HUES6 (cell line): ENCODE data around the gene ODF2.

Experiments
- H3K27ac ChIP-seq: 2 replicates; pipeline ENCODE4 v1.7.0; 2013; ENCODE audit warnings: low read depth, mild to moderate bottlenecking, low read length, inconsistent platforms
- H3K27me3 ChIP-seq: 2 replicates; pipeline ENCODE4 v1.6.1; 2013; ENCODE audit warnings: low read length; ENCODE audit not compliant: control insufficient read depth, insufficient read depth
- H3K36me3 ChIP-seq: 2 replicates; pipeline ENCODE4 v1.6.1; 2013; ENCODE audit warnings: low read length; ENCODE audit not compliant: control insufficient read depth, insufficient read depth
- H3K4me1 ChIP-seq: 2 replicates; pipeline ENCODE4 v1.6.1; 2013; ENCODE audit warnings: low read length; ENCODE audit not compliant: control insufficient read depth, insufficient read depth
- H3K4me3 ChIP-seq: 2 replicates; pipeline ENCODE4 v1.5.1; 2013; ENCODE audit warnings: low read depth, low read length
- H3K9ac ChIP-seq: one replicate; pipeline ENCODE4 v1.6.1; 2013; ENCODE audit warnings: mild to moderate bottlenecking, low read length
- H3K9me3 ChIP-seq: 2 replicates; pipeline ENCODE4 v1.6.1; 2013; ENCODE audit warnings: low read depth, low read length; ENCODE audit not compliant: control insufficient read depth, insufficient read depth

The ODF2 gene

GRCh38 chr9:128454991-128455390 lies 815 bp upstream of the ODF2 start:
- Histone ChIP-seq H3K4me3 (no peak overlapping the region), H3K9ac (no peak overlapping the region), H3K27ac (no peak overlapping the region), H3K27me3 (peaks cover 65% of the 10 kb centered on the region), H3K36me3 (peaks cover 7% of the 10 kb centered on the region; the same call in 1 of the 2 replicates), H3K9me3 (no peaks in the 10 kb centered on the region), H3K4me1 (peaks cover 9% of the 10 kb centered on the region)

GRCh38 chr9:128456613-128457061 lies 831 bp downstream of the ODF2 start:
- Histone ChIP-seq H3K36me3 (peaks cover 20% of the 10 kb centered on the region), H3K9ac (peak overlapping the region; percentile 66), H3K27me3 (peaks cover 66% of the 10 kb centered on the region), H3K4me1 (peaks cover 9% of the 10 kb centered on the region), H3K9me3 (no peaks in the 10 kb centered on the region), H3K4me3 (peak overlapping the region; percentile 68), H3K27ac (no peak overlapping the region; the same call in 1 of the 2 replicates)

GRCh38 chr9:128457207-128457606 lies 1.4 kb downstream of the ODF2 start:
- Histone ChIP-seq H3K27me3 (peaks cover 60% of the 10 kb centered on the region), H3K4me1 (peaks cover 9% of the 10 kb centered on the region), H3K36me3 (peaks cover 22% of the 10 kb centered on the region), H3K9me3 (no peaks in the 10 kb centered on the region), H3K27ac (no peak overlapping the region), H3K4me3 (peak overlapping the region; percentile 68), H3K9ac (no peak overlapping the region)

- H3K27ac ChIP-seq, result no peak overlapping the region
- peaks cover 9% of the 10 kb centered on the region for H3K4me1 ChIP-seq
- no peak overlapping the region for H3K4me3 ChIP-seq
- H3K27me3 ChIP-seq, result peaks cover 57% of the 10 kb centered on the region
- no peak overlapping the region for H3K9ac ChIP-seq
- H3K36me3 ChIP-seq, result peaks cover 30% of the 10 kb centered on the region
- H3K9me3 ChIP-seq, result no peaks in the 10 kb centered on the region
These were observed 3.2 kb downstream of the ODF2 start for GRCh38 chr9:128459011-128459410.

- Histone ChIP-seq H3K4me1 (no peaks in the 10 kb centered on the region), H3K27ac (no peak overlapping the region), H3K9ac (no peak overlapping the region), H3K36me3 (peaks cover 36% of the 10 kb centered on the region), H3K4me3 (no peak overlapping the region), H3K27me3 (no peaks in the 10 kb centered on the region), H3K9me3 (no peaks in the 10 kb centered on the region)
These were observed 13.3 kb downstream of the ODF2 start for GRCh38 chr9:128469070-128469469.

- Histone ChIP-seq H3K4me3 (no peak overlapping the region), H3K4me1 (no peaks in the 10 kb centered on the region), H3K9ac (no peak overlapping the region), H3K36me3 (peaks cover 39% of the 10 kb centered on the region), H3K27ac (no peak overlapping the region), H3K27me3 (no peaks in the 10 kb centered on the region), H3K9me3 (no peaks in the 10 kb centered on the region)
These were observed 14.8 kb downstream of the ODF2 start for GRCh38 chr9:128470560-128470959.

GRCh38 chr9:128473104-128473503 lies 17.3 kb downstream of the ODF2 start:
- H3K4me1 ChIP-seq, result no peaks in the 10 kb centered on the region
- H3K9ac ChIP-seq, result no peak overlapping the region
- no peaks in the 10 kb centered on the region for H3K27me3 ChIP-seq
- no peak overlapping the region for H3K27ac ChIP-seq
- no peaks in the 10 kb centered on the region for H3K9me3 ChIP-seq
- H3K4me3 ChIP-seq, result no peak overlapping the region
- H3K36me3 ChIP-seq, result peaks cover 37% of the 10 kb centered on the region

- Histone ChIP-seq H3K4me3 (no peak overlapping the region), H3K9me3 (no peaks in the 10 kb centered on the region), H3K36me3 (peaks cover 38% of the 10 kb centered on the region), H3K27me3 (no peaks in the 10 kb centered on the region), H3K4me1 (peaks cover 5% of the 10 kb centered on the region; the same call in 1 of the 2 replicates), H3K27ac (no peak overlapping the region), H3K9ac (no peak overlapping the region)
These were observed 20.1 kb downstream of the ODF2 start for GRCh38 chr9:128475867-128476266.

GRCh38 chr9:128479262-128479661 lies 23.5 kb downstream of the ODF2 start:
- Histone ChIP-seq H3K9me3 (no peaks in the 10 kb centered on the region), H3K36me3 (peaks cover 45% of the 10 kb centered on the region), H3K9ac (no peak overlapping the region)

GRCh38 chr9:128481561-128481960 lies 25.8 kb downstream of the ODF2 start:
- Histone ChIP-seq H3K4me3 (no peak overlapping the region), H3K27me3 (no peaks in the 10 kb centered on the region), H3K27ac (no peak overlapping the region), H3K4me1 (peaks cover 5% of the 10 kb centered on the region; the same call in 1 of the 2 replicates), H3K36me3 (peaks cover 53% of the 10 kb centered on the region), H3K9me3 (no peaks in the 10 kb centered on the region), H3K9ac (no peak overlapping the region)

More at GRCh38 chr9:128479262-128479661, 23.5 kb downstream of the ODF2 start:
- Histone ChIP-seq H3K4me3 (no peak overlapping the region), H3K27me3 (no peaks in the 10 kb centered on the region), H3K27ac (no peak overlapping the region), H3K4me1 (peaks cover 5% of the 10 kb centered on the region; the same call in 1 of the 2 replicates)

GRCh38 chr9:128482186-128482585 lies 26.4 kb downstream of the ODF2 start:
- Histone ChIP-seq H3K27ac (no peak overlapping the region), H3K36me3 (peaks cover 60% of the 10 kb centered on the region), H3K9ac (no peak overlapping the region), H3K9me3 (no peaks in the 10 kb centered on the region), H3K4me3 (no peak overlapping the region), H3K4me1 (peaks cover 5% of the 10 kb centered on the region; the same call in 1 of the 2 replicates), H3K27me3 (no peaks in the 10 kb centered on the region)
